Suppressor macrophage (primary cell): Measurements from ENCODE around the gene NSL1.
"Not testable (repeated sequence)": the region's sequence is repeated elsewhere in the genome, so short reads cannot be mapped to it uniquely, and the experiment has no call there.

ENCODE experiments used
- DNase-seq, 4 experiments: peaks; one replicate each; pipeline ENCODE4 v3.0.0-alpha.2; 2020 to 2022
- total RNA-seq, 17 experiments: gene quantifications; one replicate each; lab custom pipeline; 2026; ENCODE audit warnings: mixed read lengths in 6 of 17, inconsistent platforms in 3 of 17; lab: John Stamatoyannopoulos, UW

Gene NSL1
- 14.2 to 74.2 (median 39.7) reads per million in 17 experiments for total RNA-seq

- peak; percentile 95 to 99 (median 95) for DNase-seq
Observed at GRCh38 chr1:212791676-212792395, at the start of gene NSL1, which contains the start of gene TATDN3. NSL1 (minus strand) TSS chr1:212791777; CDS start chr1:212791763, 14 bp downstream. TATDN3 (plus strand) TSS chr1:212791894; CDS start chr1:212791922, 28 bp downstream.

- DNase-seq = no peak
Observed at GRCh38 chr1:212838145-212838544, 46.6 kb upstream of the NSL1 start.

DNA sequence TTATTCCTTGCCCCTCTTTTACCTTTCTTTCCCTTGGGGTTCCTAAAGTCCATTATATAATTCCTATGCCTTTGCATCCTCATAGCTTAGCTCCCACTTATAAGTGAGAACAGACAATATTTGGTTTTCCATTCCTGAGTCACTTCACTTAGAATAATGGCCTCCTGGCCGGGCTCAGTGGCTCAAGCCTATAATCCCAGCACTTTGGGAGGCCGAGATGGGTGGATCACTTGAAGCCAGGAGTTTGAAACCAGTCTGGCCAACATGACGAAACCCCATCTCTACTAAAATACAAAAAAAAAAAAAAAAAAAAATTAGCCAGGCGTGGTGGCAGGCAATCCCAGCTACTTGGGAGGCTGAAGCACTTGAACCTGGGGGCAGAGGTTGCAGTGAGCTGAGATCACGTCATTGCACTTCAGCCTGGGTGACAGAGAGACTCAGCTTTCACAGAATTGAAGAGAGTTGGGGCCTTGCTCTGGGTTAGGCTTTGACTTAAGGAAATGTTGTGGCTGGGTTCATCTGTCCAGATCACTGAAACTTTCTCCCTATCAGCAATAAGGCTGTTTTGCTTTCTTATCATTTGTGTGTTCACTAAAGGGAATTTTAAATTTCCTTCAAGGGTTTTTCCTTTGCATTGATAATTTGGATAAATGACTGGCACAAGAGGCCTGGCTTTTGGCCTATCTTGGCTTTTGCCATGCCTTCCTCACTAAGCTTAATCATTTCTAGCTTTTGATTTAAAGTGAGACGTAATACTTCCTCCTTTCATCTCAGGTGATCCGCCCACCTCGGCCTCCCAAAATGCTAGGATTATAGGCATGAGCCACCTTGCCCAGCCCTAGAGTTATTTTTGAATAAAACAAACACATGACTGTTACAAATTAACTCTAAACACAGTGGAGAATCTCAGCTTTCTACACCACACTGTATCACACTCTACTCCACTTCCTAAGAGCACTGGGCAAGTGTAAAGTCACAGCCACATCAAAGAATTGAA is 41.9 kb upstream of the NSL1 start:
- not testable (repeated sequence) for DNase-seq

- DNase-seq = no peak
Observed at GRCh38 chr1:212828395-212828794, 36.8 kb upstream of the NSL1 start.

GRCh38 chr1:212827831-212828278 is 36.3 kb upstream of the NSL1 start:
- DNase-seq = no peak

DNA sequence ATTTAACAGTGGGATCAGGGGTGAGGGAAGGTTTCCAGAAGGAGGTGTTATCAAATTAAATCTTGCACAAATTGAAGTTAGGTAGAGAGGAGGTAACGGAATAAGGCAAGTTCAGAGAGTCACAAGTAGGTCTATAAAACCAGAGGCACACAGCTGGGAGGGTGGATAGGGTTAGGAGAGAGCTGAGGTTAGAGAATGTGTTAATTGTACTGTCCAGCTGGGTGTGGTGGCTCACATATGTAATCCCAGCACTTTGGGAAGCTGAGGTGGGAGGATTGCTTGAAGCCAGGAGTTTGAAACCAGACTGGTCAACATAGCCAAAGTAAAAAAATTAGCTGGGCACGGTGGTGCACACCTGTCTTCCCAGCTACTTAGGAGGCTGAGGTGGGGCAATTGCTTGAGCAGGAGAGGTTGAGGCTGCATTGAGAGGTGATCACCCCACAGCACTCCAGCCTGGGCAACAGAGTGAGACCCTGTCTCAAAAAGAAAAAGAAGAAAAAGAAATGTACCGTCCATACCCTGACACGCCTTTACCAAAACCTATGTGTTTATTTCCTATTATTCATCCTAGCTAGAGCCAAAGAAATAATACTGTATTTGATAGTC is 35.7 kb upstream of the NSL1 start:
- no peak for DNase-seq

DNA sequence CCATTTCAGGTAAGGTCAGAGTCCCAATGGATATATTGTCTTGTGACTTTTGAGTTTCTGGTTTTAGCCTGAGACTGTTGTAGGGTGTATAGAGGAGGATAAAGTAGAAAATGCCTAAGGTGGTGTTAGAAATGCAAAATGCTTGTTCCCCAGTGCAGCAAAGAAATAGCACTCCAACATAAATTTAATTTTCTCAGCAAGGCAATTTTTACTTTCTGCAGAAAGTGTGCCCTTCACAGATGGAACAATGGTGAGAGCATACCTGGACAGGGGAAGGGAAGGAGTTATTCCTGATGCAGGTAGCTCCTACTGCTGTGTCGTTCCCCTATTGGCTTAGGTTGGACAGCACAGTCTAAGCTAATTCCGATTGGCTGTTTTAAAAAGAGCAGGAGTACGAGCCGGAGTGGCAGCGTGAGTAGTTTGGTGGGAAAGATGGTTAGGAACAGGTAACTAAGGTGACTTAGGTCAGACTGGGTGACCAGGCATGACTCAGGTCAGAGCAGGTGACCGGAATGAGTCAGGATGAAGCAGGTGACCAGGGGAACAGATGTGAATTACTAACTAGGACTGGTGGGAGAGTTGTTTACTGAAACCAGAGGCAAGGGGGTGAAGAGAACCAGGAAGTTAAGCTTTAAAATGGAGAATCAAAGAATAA is 34.3 kb upstream of the NSL1 start:
- no peak for DNase-seq

DNA sequence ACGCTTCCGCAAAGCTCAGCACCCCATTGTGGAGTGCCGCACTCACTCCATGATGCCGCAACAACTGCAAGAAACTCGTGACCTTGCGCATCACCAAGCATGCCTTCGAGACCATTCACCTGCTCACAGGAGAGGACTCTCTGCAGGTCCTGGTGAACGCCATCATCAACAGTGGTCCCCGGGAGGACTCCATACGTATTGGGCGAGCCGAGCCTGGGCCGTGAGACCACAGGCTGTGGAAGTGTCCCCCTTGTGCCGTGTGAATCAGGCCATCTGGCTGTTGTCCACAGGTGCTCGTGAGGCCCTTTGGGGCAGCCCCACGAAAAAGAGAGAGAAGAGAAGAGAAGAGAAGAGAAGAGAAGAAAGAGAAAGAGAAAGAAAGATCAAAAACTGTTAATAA is 32.6 kb upstream of the NSL1 start:
- DNase-seq = no peak

GRCh38 chr1:212822956-212823355 is 31.4 kb upstream of the NSL1 start:
- no peak for DNase-seq

- no peak for DNase-seq
Observed at GRCh38 chr1:212820969-212821368, 29.4 kb upstream of the NSL1 start.

GRCh38 chr1:212819726-212820125 is 28.1 kb upstream of the NSL1 start:
- DNase-seq = peak; percentile 50 to 78 (median 69)

DNA sequence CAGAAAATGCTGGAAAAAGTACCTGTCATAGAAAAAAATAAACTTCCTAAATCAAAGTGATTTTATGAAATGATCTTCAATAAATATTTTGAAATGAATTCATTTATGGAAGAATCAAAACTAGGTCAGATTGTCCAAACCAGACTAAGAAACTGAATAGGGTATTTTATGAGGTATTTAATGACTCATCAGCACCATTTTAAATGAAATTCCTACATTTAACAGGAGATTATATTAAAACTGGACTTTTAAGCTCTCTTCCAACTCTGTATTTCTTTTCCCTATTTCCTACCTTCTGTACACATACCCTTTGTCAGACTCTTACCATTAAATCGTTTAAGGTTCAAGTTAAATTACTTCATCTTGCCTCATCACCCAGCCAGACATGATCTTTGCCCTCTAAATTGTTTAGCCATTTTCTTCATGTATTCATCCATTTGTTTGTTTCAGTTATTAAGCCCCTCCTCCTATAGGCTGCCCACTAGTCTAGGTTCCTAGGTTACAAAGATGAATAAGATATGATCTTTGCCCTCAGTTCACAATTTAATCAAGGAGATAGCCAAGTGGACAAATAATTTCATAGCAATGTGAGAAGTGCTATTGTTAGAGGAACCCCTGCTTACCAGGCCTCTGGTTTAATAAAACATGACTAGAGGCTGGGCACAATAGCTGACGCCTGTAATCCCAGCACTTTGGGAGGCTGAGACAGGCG is 25.1 kb upstream of the NSL1 start:
- DNase-seq = no peak

DNA sequence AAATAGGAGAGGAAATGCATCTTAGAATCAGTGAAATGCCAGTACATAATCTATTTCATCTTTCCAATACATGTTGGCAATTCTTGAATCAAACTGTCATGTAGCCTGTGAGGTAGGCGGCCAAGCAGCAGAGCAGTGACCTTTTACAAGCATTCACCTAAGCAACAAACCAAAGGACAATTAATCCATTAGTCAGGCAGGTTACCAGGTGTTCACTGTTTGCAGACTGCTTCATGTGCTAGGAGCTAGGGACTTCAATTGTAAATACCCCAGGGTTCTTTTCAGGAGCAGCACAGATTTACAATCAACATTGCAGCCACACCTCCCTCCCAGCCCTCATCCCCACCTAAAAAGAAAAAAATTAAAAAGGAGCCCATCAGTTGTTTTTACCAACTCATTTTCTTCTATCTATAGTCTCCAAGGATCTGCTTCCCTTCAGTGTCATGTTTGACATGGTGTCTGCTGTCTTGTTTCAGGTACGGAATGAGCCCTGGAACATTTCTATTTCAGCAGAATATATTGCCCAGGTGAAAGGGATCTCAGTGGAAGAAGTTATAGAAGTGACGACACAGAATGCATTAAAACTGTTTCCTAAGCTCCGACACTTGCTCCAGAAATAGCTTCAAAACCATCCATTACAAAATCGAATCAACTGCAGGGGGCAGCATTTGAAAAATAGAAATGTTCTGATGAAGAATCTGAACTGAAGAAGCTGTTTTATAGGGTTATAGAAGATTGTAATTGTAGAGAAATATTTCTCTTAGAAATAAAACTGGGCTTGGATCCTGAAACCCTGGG is 23.2 kb upstream of the NSL1 start:
- peak in 2 of 4 experiments; percentile 32 to 35 for DNase-seq

GRCh38 chr1:212805767-212806166 is 14.2 kb upstream of the NSL1 start:
- no peak for DNase-seq

GRCh38 chr1:212797681-212798080 is 6.1 kb upstream of the NSL1 start:
- no peak for DNase-seq

DNA sequence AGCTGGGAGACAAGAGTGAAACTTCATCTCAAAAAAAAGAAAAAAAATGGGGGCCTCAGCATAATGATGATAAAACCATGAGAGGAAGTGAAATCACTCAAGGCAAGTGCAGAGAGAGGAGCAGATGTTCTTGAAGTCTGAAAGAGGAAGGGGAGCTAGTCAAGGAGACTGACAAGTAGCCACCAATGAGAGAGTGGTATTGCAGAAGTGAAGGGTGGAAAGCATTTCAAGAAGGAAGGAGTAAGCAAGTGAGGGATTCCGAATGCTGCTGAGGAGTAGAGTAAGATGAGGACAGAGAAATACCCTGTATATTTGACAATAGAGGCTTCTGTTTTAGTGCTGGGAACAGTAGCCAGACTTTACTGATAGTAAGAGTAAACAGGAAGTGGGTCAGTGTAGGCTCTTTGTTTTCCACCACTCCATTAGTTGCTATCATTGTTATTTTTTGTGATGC is 3.0 kb upstream of the NSL1 start:
- peak; percentile 76 to 95 (median 86) for DNase-seq

GRCh38 chr1:212792396-212792908 is 875 bp upstream of the NSL1 start:
- no peak for DNase-seq

- peak in 1 of 4 experiments; percentile 81 for DNase-seq
Observed at GRCh38 chr1:212791261-212791675, 309 bp downstream of the NSL1 start.

- DNase-seq = no peak
Observed at GRCh38 chr1:212785871-212786270, 5.7 kb downstream of the NSL1 start.

GRCh38 chr1:212783976-212784375 is 7.6 kb downstream of the NSL1 start:
- DNase-seq = no peak
